T-helper 17 cell (primary cell): Measurements from ENCODE around the gene CIB4. TPM values are rescaled to one million over a fixed set of nuclear protein-coding genes. Genes with fewer than 3 reads are reported as not detected.

ENCODE experiments used
- ATAC-seq: fragments of 150-1000 bp; cut with Tn5 transposase; 2 replicates; pipeline ENCODE4 v1.10.0; 2021; ENCODE audit warnings: mild to moderate bottlenecking, moderate library complexity
- DNase-seq, 3 donors: peaks; one replicate each; pipeline versions ENCODE4 v3.0.0 to v3.0.0-alpha.2; 2020 to 2021
- H3K9me3 ChIP-seq: one replicate; pipeline ENCODE4 v1.7.0; 2013; ENCODE audit warnings: low read length, mild to moderate bottlenecking; ENCODE audit not compliant: control insufficient read depth, poor library complexity, severe bottlenecking
- H3K27ac Mint-ChIP-seq: one replicate; pipeline ENCODE4 v1.8.0; 2022; ENCODE audit warnings: mild to moderate bottlenecking, moderate library complexity, mixed read lengths
- H3K27me3 Mint-ChIP-seq: one replicate; pipeline ENCODE4 v1.8.0; 2022; ENCODE audit warnings: mixed read lengths
- H3K36me3 Mint-ChIP-seq: one replicate; pipeline ENCODE4 v1.8.0; 2022; ENCODE audit warnings: low read depth, mixed read lengths
- H3K4me1 Mint-ChIP-seq: one replicate; pipeline ENCODE4 v1.8.0; 2022; ENCODE audit warnings: mild to moderate bottlenecking, mixed read lengths
- H3K4me3 Mint-ChIP-seq: one replicate; pipeline ENCODE4 v1.8.0; 2022; ENCODE audit warnings: mild to moderate bottlenecking, moderate library complexity, mixed read lengths
- total RNA-seq, 4 donors: library from RNA in 2 of 4; stranded (reverse) in 2 of 4; gene quantifications; one replicate each; pipeline ENCODE4 v1.2.3 and lab custom pipeline; 2022 to 2026

Gene CIB4
- total RNA-seq (not detected), total RNA-seq (lab: John Stamatoyannopoulos, UW) (0 reads per million in 2 donors)

GRCh38 chr2:26640781-26641564, at the start of gene CIB4:
Gene CIB4 (minus strand): TSS chr2:26641366. CDS start chr2:26641314, 52 bp downstream.
- Mint-ChIP-seq H3K4me3 (peak within 1 kb of the TSS; percentile 49), H3K27ac (no peak within 1 kb of the TSS), H3K27me3 (peaks cover 54% of the 10 kb centered on the region), H3K4me1 (no peaks in the 10 kb centered on the region), H3K36me3 (peaks cover 2% of the 10 kb centered on the region)
- no peaks in the 10 kb centered on the region for H3K9me3 ChIP-seq
- ATAC-seq (no peak), DNase-seq (no peak)

- Mint-ChIP-seq H3K36me3 (peaks cover 3% of the 10 kb centered on the region), H3K4me1 (peaks cover 13% of the 10 kb centered on the region), H3K27me3 (peaks cover 73% of the 10 kb centered on the region), H3K4me3 (no peak overlapping the region), H3K27ac (no peak overlapping the region)
- no peaks in the 10 kb centered on the region for H3K9me3 ChIP-seq
- ATAC-seq: no peak
- no peak for DNase-seq
These were observed 46.6 kb upstream of the CIB4 start for GRCh38 chr2:26687801-26688200.

DNA sequence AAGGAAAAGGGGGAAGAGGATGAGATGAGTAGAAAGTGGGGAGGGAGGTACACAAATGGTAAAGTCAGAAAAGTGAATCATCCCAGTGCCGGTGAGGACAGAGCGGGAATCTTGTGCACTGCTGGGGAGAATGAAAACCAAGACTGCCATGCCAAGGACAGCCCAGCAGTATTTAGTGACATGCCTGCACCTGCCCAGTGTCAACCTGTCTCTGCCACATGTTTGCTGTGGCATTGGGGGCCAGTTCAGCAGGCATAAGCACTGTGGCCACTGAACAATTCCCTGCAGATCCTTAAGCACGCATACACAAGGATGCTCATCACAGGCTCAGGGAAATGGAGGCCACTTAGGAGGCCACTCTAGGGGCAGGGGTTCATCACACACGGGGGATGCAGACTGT, 46.2 kb upstream of the CIB4 start:
- Mint-ChIP-seq H3K4me1 (peaks cover 14% of the 10 kb centered on the region), H3K36me3 (peaks cover 3% of the 10 kb centered on the region), H3K4me3 (no peak overlapping the region), H3K27me3 (peaks cover 76% of the 10 kb centered on the region), H3K27ac (no peak overlapping the region)
- DNase-seq (no peak), ATAC-seq (no peak)
- H3K9me3 ChIP-seq: no peaks in the 10 kb centered on the region

GRCh38 chr2:26685989-26686839, 45.0 kb upstream of the CIB4 start:
- H3K9me3 ChIP-seq: no peaks in the 10 kb centered on the region
- H3K4me3 Mint-ChIP-seq: no peak overlapping the region
- ATAC-seq (no peak), DNase-seq (no peak)
- H3K27me3 Mint-ChIP-seq: peaks cover 76% of the 10 kb centered on the region
- no peak overlapping the region for H3K27ac Mint-ChIP-seq
- H3K4me1 Mint-ChIP-seq: peaks cover 11% of the 10 kb centered on the region
- no peaks in the 10 kb centered on the region for H3K36me3 Mint-ChIP-seq

DNA sequence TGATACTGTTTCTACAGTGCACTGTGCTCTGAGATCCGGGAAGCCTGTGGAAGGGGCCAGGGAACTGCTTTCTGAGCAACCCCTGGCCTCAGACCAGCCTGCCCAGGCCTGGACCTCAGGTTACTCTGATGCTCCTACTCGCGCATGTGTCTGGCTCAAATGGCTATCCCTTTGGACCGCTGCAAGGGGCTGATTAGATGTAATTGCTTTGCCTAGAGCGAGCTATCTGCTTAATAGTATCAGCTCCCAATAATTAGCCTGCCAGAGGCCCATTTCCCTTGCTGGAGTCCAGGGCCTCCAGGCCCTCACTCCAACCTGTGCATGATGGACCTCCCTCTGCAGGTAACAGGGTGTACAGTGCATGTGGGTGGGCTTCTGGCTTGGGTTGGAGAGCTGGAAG, 44.2 kb upstream of the CIB4 start:
- peaks cover 74% of the 10 kb centered on the region for H3K27me3 Mint-ChIP-seq
- DNase-seq (no peak), ATAC-seq (no peak)
- no peaks in the 10 kb centered on the region for H3K36me3 Mint-ChIP-seq
- no peak overlapping the region for H3K27ac Mint-ChIP-seq
- no peaks in the 10 kb centered on the region for H3K9me3 ChIP-seq
- peaks cover 11% of the 10 kb centered on the region for H3K4me1 Mint-ChIP-seq
- H3K4me3 Mint-ChIP-seq: no peak overlapping the region

DNA sequence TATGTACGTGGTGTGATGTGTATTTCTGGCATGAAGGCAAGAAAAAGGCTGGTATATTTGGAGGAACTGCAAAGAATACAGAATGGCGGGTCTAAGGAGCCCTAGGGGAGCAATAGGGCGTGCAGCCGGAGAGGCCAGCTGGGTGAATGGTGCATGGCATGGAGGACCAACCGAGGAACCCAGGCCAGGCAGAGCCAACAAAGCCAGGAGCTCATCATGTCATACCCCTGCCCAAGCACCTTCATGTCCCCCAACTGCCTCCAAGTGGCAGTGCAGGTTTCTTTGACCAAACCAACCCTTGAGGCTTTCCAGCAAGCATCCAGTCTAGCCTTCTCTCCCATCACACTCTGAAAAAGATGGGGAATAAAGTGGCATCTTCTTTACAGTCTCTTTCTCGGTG, 42.4 kb upstream of the CIB4 start:
- Mint-ChIP-seq H3K36me3 (no peaks in the 10 kb centered on the region), H3K27ac (no peak overlapping the region), H3K4me1 (peaks cover 11% of the 10 kb centered on the region), H3K4me3 (no peak overlapping the region), H3K27me3 (peaks cover 84% of the 10 kb centered on the region)
- ATAC-seq (no peak), DNase-seq (no peak)
- no peaks in the 10 kb centered on the region for H3K9me3 ChIP-seq

GRCh38 chr2:26682155-26682554, 41.0 kb upstream of the CIB4 start:
- peaks cover 11% of the 10 kb centered on the region for H3K4me1 Mint-ChIP-seq
- no peaks in the 10 kb centered on the region for H3K9me3 ChIP-seq
- no peaks in the 10 kb centered on the region for H3K36me3 Mint-ChIP-seq
- ATAC-seq: no peak
- peaks cover 86% of the 10 kb centered on the region for H3K27me3 Mint-ChIP-seq
- no peak overlapping the region for H3K4me3 Mint-ChIP-seq
- DNase-seq: no peak
- H3K27ac Mint-ChIP-seq: no peak overlapping the region

GRCh38 chr2:26681656-26682055, 40.5 kb upstream of the CIB4 start:
- Mint-ChIP-seq H3K4me1 (peaks cover 11% of the 10 kb centered on the region), H3K27ac (no peak overlapping the region), H3K27me3 (peaks cover 83% of the 10 kb centered on the region), H3K4me3 (no peak overlapping the region), H3K36me3 (no peaks in the 10 kb centered on the region)
- H3K9me3 ChIP-seq: no peaks in the 10 kb centered on the region
- ATAC-seq (no peak), DNase-seq (no peak)

DNA sequence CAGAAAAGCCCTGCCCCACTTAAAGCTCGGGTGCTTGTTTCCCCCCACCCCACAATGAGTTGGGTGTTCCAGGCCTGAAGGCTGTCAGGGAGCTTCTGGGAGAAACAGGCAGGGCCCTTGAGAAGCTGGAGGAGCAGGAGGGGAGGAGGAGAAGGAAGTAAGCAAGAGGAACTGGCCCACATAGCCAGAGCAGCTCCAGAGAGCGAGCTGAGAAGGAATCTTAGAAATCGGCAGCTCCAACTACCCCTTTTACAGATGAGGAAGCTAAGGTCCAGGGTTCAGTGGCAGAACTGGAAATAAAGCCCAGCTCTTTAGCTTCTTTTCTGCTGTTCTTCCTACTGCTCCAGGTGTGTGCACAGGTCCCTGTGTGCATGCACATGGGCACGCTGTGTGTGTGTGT, 38.7 kb upstream of the CIB4 start:
- H3K4me3 Mint-ChIP-seq: no peak overlapping the region

GRCh38 chr2:26678035-26678434, 36.9 kb upstream of the CIB4 start:
- no peak overlapping the region for H3K27ac Mint-ChIP-seq
- peaks cover 2% of the 10 kb centered on the region for H3K4me1 Mint-ChIP-seq
- no peaks in the 10 kb centered on the region for H3K9me3 ChIP-seq
- H3K4me3 Mint-ChIP-seq: no peak overlapping the region
- DNase-seq (no peak), ATAC-seq (no peak)
- H3K36me3 Mint-ChIP-seq: no peaks in the 10 kb centered on the region
- peaks cover 69% of the 10 kb centered on the region for H3K27me3 Mint-ChIP-seq

More for the DNA sequence above, 38.7 kb upstream of the CIB4 start:
- peaks cover 2% of the 10 kb centered on the region for H3K4me1 Mint-ChIP-seq
- H3K27me3 Mint-ChIP-seq: peaks cover 75% of the 10 kb centered on the region
- DNase-seq (no peak), ATAC-seq (no peak)
- no peaks in the 10 kb centered on the region for H3K36me3 Mint-ChIP-seq
- H3K9me3 ChIP-seq: no peaks in the 10 kb centered on the region
- no peak overlapping the region for H3K27ac Mint-ChIP-seq

GRCh38 chr2:26675651-26676255, 34.6 kb upstream of the CIB4 start:
- Mint-ChIP-seq H3K27me3 (peaks cover 72% of the 10 kb centered on the region), H3K4me1 (no peaks in the 10 kb centered on the region), H3K4me3 (no peak overlapping the region), H3K27ac (no peak overlapping the region), H3K36me3 (no peaks in the 10 kb centered on the region)
- no peaks in the 10 kb centered on the region for H3K9me3 ChIP-seq
- ATAC-seq: no peak
- DNase-seq: no peak

DNA sequence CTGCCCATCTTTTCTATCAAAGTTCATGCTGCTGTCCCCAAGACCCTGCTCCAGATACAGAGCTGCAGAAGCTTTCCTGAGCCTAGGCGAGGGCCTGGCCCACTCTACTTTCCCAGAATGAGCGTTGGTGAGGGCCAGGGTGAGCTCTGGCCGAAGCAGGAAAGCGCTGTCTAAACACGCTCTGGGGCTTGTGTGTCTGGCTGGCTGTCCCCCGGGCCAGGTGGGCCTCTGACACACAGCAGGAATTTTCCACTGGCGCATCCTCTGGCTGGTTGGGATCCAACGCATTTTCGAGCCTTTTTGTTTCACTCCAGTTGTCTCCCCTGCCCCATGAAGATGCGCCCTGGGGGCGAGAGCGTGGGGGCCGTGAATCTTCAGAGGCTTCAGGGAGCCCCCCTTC, 33.6 kb upstream of the CIB4 start:
- Mint-ChIP-seq H3K27ac (no peak overlapping the region), H3K4me1 (no peaks in the 10 kb centered on the region), H3K4me3 (no peak overlapping the region), H3K27me3 (peaks cover 71% of the 10 kb centered on the region), H3K36me3 (no peaks in the 10 kb centered on the region)
- ATAC-seq: no peak
- DNase-seq: no peak
- no peaks in the 10 kb centered on the region for H3K9me3 ChIP-seq

DNA sequence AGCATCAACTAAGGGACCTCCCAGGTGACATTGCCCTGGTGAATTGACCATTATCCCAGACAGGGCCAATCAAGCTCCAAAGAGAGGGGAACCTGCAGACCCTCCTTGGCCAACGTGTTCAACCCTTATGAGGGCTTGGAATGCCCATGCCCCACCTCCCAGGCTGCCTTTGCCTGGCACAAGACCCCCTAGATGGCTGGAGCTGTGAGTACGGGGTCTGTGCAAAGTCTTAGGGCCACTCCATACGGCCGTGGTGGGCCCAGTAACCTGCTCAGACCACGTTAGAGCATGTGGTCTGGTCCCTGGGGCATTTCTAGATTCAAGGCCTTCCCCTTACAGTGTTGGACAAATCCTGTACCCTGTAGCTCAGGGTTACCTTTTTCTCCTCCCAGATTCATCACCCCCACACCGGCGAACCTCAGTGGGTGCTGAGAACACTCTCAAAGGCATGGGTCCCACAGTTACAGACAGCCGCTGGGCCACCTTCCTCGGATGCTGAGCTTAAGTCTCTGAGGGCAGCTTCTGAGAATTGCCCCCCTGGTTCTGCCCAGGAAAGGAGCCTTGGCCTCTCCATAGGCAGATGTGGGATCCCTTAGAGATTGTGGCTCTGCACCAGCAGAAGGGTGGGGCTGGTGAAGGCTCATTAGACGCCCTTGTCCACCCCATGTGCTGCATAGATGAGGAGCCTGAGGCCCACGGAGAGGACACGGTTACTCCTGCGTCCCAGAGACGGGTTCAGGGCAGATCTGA, 33.0 kb upstream of the CIB4 start:
- H3K27me3 Mint-ChIP-seq: peaks cover 71% of the 10 kb centered on the region

More for the DNA sequence above, 33.0 kb upstream of the CIB4 start:
- H3K27ac Mint-ChIP-seq: no peak overlapping the region
- ATAC-seq (no peak), DNase-seq (no peak)
- H3K4me3 Mint-ChIP-seq: no peak overlapping the region
- H3K4me1 Mint-ChIP-seq: no peaks in the 10 kb centered on the region
- no peaks in the 10 kb centered on the region for H3K9me3 ChIP-seq
- H3K36me3 Mint-ChIP-seq: no peaks in the 10 kb centered on the region
